BE2C (cell line): ENCODE results near the gene SSU72.

Experiments
- DNase-seq: peaks from one replicate; pipeline ENCODE4 v3.0.0-alpha.2; 2020
- H3K27me3 ChIP-seq: fragments of 250-450 bp; sonication (Bioruptor Pico); 2 replicates; pipeline ENCODE4 v1.5.1; 2020; ENCODE audit warnings: mild to moderate bottlenecking
- H3K36me3 ChIP-seq: fragments of 250-450 bp; sonication (Bioruptor Pico); 2 replicates; pipeline ENCODE4 v1.5.1; 2020; ENCODE audit warnings: mild to moderate bottlenecking
- H3K4me1 ChIP-seq: fragments of 250-450 bp; sonication (Bioruptor Pico); 2 replicates; pipeline ENCODE4 v1.5.1; 2020
- H3K4me3 ChIP-seq: 2 replicates; pipeline ENCODE4 v1.5.1; 2011; ENCODE audit warnings: low read depth, low read length
- H3K9me3 ChIP-seq: fragments of 250-450 bp; sonication (Bioruptor Pico); 2 replicates; pipeline ENCODE4 v1.5.1; 2020
- TF ChIP-seq, protein P1 (sequence below): IDR thresholded peaks from 2 replicates; pipeline ENCODE4 v1.5.1; 2012; ENCODE audit warnings: mild to moderate bottlenecking, low read depth, low read length

The SSU72 gene

GRCh38 chr1:1613509-1614082 lies 38.9 kb upstream of the SSU72 start:
- no peaks in the 10 kb centered on the region for H3K9me3 ChIP-seq
- H3K4me3 ChIP-seq = peak overlapping the region; percentile 74; the same call in 1 of the 2 replicates
- TF ChIP-seq, protein P1, sequence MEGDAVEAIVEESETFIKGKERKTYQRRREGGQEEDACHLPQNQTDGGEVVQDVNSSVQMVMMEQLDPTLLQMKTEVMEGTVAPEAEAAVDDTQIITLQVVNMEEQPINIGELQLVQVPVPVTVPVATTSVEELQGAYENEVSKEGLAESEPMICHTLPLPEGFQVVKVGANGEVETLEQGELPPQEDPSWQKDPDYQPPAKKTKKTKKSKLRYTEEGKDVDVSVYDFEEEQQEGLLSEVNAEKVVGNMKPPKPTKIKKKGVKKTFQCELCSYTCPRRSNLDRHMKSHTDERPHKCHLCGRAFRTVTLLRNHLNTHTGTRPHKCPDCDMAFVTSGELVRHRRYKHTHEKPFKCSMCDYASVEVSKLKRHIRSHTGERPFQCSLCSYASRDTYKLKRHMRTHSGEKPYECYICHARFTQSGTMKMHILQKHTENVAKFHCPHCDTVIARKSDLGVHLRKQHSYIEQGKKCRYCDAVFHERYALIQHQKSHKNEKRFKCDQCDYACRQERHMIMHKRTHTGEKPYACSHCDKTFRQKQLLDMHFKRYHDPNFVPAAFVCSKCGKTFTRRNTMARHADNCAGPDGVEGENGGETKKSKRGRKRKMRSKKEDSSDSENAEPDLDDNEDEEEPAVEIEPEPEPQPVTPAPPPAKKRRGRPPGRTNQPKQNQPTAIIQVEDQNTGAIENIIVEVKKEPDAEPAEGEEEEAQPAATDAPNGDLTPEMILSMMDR = no peak
- peaks cover 5% of the 10 kb centered on the region; the same call in 1 of the 2 replicates for H3K4me1 ChIP-seq
- no peaks in the 10 kb centered on the region for H3K36me3 ChIP-seq
- H3K27me3 ChIP-seq = no peaks in the 10 kb centered on the region
- DNase-seq = no peak

DNA sequence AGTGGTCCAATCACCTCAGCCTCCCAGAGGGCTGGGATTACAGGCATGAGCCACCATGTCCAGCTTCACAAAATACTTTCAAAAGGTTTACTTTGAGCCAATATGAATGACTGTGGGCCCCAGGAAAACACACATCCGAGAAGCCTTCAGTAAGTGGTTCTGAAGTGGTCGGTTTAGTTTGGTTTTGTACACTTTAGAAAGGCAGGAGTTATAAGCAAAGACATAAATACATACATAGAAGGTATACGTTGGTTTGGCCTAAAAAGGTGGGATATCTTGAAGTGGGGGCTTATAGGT lies 37.4 kb upstream of the SSU72 start:
- no peaks in the 10 kb centered on the region for H3K9me3 ChIP-seq
- TF ChIP-seq, protein P1 = no peak
- no peaks in the 10 kb centered on the region for H3K36me3 ChIP-seq
- H3K4me1 ChIP-seq = peaks cover 5% of the 10 kb centered on the region; the same call in 1 of the 2 replicates
- DNase-seq = no peak
- no peak overlapping the region for H3K4me3 ChIP-seq
- H3K27me3 ChIP-seq = no peaks in the 10 kb centered on the region

GRCh38 chr1:1610796-1611195 lies 36.1 kb upstream of the SSU72 start:
- H3K9me3 ChIP-seq = no peaks in the 10 kb centered on the region
- H3K27me3 ChIP-seq = no peaks in the 10 kb centered on the region
- H3K4me1 ChIP-seq = peaks cover 5% of the 10 kb centered on the region; the same call in 1 of the 2 replicates
- H3K36me3 ChIP-seq = no peaks in the 10 kb centered on the region
- no peak for DNase-seq
- no peak overlapping the region for H3K4me3 ChIP-seq
- TF ChIP-seq, protein P1 = no peak

GRCh38 chr1:1609822-1610485 lies 35.3 kb upstream of the SSU72 start:
- no peaks in the 10 kb centered on the region for H3K9me3 ChIP-seq
- H3K4me1 ChIP-seq = peaks cover 5% of the 10 kb centered on the region; the same call in 1 of the 2 replicates
- H3K36me3 ChIP-seq = no peaks in the 10 kb centered on the region
- no peak overlapping the region for H3K4me3 ChIP-seq
- TF ChIP-seq, protein P1 = no peak
- H3K27me3 ChIP-seq = no peaks in the 10 kb centered on the region
- peak; percentile 35 for DNase-seq

DNA sequence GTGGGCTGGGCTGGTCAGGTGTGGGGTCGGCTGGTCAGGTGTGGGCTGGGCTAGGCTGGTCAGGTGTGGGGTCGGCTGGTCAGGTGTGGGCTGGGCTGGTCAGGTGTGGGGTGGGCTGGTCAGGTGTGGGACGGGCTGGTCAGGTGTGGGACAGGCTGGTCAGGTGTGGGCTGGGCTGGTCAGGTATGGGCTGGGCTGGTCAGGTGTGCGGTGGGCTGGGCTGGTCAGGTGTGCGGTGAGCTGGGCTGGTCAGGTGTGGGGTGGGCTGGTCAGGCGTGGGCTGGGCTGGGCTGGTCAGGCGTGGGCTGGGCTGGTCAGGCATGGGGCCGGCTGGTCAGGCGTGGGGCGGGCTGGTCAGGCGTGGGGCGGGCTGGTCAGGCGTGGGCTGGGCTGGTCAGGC lies 31.6 kb upstream of the SSU72 start:
- no peaks in the 10 kb centered on the region for H3K9me3 ChIP-seq

GRCh38 chr1:1605724-1606123 lies 31.1 kb upstream of the SSU72 start:
- TF ChIP-seq, protein P1 = no peak
- Histone ChIP-seq H3K36me3 (no peaks in the 10 kb centered on the region), H3K9me3 (no peaks in the 10 kb centered on the region), H3K4me3 (no peak overlapping the region), H3K27me3 (no peaks in the 10 kb centered on the region), H3K4me1 (peaks cover 15% of the 10 kb centered on the region)
- no peak for DNase-seq

More for the DNA sequence above, 31.6 kb upstream of the SSU72 start:
- peak; percentile 13 for DNase-seq
- TF ChIP-seq, protein P1 = no peak
- Histone ChIP-seq H3K4me3 (no peak overlapping the region), H3K4me1 (peaks cover 15% of the 10 kb centered on the region), H3K36me3 (no peaks in the 10 kb centered on the region), H3K27me3 (no peaks in the 10 kb centered on the region)
